Measurements from ENCODE around the gene GDPD3.

- TF ChIP-seq EZH2 (IDR thresholded peaks at IDR 0.05; ENCODE audit: insufficient read depth, low read length) = no peak
- TF ChIP-seq CTCF (IDR thresholded peaks at IDR 0.05; ENCODE audit: insufficient read depth, low read depth, low read length) = no peak
These were observed 43.9 kb upstream of the GDPD3 start for GRCh38 chr16:30157214-30157613.
